Measurements from ENCODE around the gene RFFL. TPM values are rescaled to one million over a fixed set of nuclear protein-coding genes. Genes with fewer than 3 reads are reported as not detected.

RFFL gene
- total RNA-seq, 1 experiment from 2014 or later, result 40.3 TPM

DNA sequence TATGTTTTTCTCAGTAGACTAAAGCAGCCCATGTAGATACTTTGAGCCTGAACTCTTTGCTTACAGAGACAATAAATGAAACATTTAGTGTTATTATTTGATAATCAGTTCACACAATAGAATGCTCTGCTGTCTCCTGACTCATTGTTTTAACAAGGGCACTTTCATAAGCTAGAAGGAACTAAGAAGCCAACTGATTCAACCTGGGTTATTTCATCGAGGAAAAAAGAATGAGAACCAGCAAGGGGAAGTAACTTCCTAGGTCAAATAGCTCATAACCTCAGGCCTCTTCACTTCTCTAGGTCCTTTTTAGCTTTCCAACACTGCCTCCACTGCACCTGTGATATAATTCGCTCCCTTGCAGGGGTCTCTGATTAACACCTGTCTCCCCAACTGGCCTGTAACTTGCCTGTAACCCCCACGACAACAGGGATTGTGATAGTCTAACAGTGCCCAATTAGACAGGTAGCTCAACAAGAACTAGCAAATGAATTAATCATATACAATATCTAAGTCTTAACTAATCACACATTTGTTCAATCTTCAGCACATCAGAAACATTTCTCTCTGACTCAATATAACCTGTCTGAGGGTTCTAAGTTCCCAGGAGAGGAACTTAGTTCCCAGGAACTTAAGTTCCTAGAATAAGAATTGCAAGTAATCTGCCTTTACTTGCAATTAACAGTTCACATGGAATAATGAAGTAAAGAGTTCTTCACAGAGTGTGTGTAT lies 34.8 kb downstream of the RFFL start:
- no peak overlapping the region for H3K27ac ChIP-seq (ENCODE audit: low read depth, low read length)
- TF ChIP-seq EZH2phosphoT487 (IDR thresholded peaks at IDR 0.05; ENCODE audit: borderline replicate concordance), result no peak
- no peak for TF ChIP-seq POLR2A (IDR thresholded peaks at IDR 0.05; ENCODE audit: borderline replicate concordance, extremely low read depth, insufficient read depth, insufficient read length)
- TF ChIP-seq ZBTB33 (IDR thresholded peaks at IDR 0.05; ENCODE audit: extremely low read depth, insufficient replicate concordance, low read length), result no peak
- no peak for TF ChIP-seq SIN3A (IDR thresholded peaks at IDR 0.05; ENCODE audit: low read depth)
- no peak for TF ChIP-seq ELF1 (IDR thresholded peaks at IDR 0.05; ENCODE audit: borderline replicate concordance, low read depth)
- no peak for TF ChIP-seq YY1 (IDR thresholded peaks at IDR 0.05; ENCODE audit: extremely low read depth, insufficient replicate concordance, low read depth, low read length)
- no peak for TF ChIP-seq ZNF274 (IDR thresholded peaks at IDR 0.05; ENCODE audit: low read depth, low read length)
- no peak for TF ChIP-seq SRF (IDR thresholded peaks at IDR 0.05; ENCODE audit: low read depth)
- no peak for TF ChIP-seq CTCF (IDR thresholded peaks at IDR 0.05 in 2 of 3, conservative IDR thresholded peaks at IDR 0.05 in 1 of 3; ENCODE audit: borderline replicate concordance in 1 of 3, insufficient read depth in 1 of 3, low read depth in 2 of 3, low read length in 2 of 3)
- TF ChIP-seq RAD21 (IDR thresholded peaks at IDR 0.05; ENCODE audit: low read depth), result no peak
- no peak for TF ChIP-seq CEBPB (IDR thresholded peaks at IDR 0.05; ENCODE audit: low read depth)
- no peak for TF ChIP-seq POLR2AphosphoS5 (IDR thresholded peaks at IDR 0.05; ENCODE audit: low read depth, low read length)
- TF ChIP-seq, protein P1, sequence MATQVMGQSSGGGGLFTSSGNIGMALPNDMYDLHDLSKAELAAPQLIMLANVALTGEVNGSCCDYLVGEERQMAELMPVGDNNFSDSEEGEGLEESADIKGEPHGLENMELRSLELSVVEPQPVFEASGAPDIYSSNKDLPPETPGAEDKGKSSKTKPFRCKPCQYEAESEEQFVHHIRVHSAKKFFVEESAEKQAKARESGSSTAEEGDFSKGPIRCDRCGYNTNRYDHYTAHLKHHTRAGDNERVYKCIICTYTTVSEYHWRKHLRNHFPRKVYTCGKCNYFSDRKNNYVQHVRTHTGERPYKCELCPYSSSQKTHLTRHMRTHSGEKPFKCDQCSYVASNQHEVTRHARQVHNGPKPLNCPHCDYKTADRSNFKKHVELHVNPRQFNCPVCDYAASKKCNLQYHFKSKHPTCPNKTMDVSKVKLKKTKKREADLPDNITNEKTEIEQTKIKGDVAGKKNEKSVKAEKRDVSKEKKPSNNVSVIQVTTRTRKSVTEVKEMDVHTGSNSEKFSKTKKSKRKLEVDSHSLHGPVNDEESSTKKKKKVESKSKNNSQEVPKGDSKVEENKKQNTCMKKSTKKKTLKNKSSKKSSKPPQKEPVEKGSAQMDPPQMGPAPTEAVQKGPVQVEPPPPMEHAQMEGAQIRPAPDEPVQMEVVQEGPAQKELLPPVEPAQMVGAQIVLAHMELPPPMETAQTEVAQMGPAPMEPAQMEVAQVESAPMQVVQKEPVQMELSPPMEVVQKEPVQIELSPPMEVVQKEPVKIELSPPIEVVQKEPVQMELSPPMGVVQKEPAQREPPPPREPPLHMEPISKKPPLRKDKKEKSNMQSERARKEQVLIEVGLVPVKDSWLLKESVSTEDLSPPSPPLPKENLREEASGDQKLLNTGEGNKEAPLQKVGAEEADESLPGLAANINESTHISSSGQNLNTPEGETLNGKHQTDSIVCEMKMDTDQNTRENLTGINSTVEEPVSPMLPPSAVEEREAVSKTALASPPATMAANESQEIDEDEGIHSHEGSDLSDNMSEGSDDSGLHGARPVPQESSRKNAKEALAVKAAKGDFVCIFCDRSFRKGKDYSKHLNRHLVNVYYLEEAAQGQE (IDR thresholded peaks at IDR 0.05; ENCODE audit: low read depth), result no peak
- no peak for TF ChIP-seq JUND (IDR thresholded peaks at IDR 0.05)
- BruUV-seq (replicated peaks), result no TSS peak
- no peaks in the 10 kb centered on the region for H3K9me3 ChIP-seq (ENCODE audit: control insufficient read depth in 1 of 2, insufficient read depth in 1 of 2, low read depth in 1 of 2, low read length in 2 of 2)
- no peaks in the 10 kb centered on the region for H3K9me2 ChIP-seq (ENCODE audit: insufficient read depth)
- H3K4me3 ChIP-seq (replicated peaks in 1 of 2; ENCODE audit: low read depth in 1 of 2, low read length in 2 of 2), result no peak overlapping the region
- ATAC-seq, result no peak
- ChIA-PET POLR2A (no interaction called here), RAD21 (ENCODE audit: low non-redundant PET in 1 of 2, low total read pairs in 2 of 2, uncharacterized antibody in 2 of 2, unreplicated experiment in 2 of 2) (no interaction called here), CTCF (no interaction called here)
- H3K27me3 ChIP-seq (ENCODE audit: insufficient read depth, low read length), result no peaks in the 10 kb centered on the region
- H4K20me1 ChIP-seq (ENCODE audit: insufficient read depth), result no peaks in the 10 kb centered on the region
- no peaks in the 10 kb centered on the region for H3K36me3 ChIP-seq (ENCODE audit: control insufficient read depth in 1 of 2, insufficient read depth in 2 of 2, low read length in 2 of 2)
- intact Hi-C loops (cut with micrococcal nuclease), result no loop called here
- H3K79me2 ChIP-seq (ENCODE audit: insufficient read depth, low read length), result no peaks in the 10 kb centered on the region
- H3K4me1 ChIP-seq (ENCODE audit: control insufficient read depth in 1 of 2, insufficient read depth in 2 of 2, low read length in 2 of 2), result no peaks in the 10 kb centered on the region
- H2AFZ ChIP-seq (ENCODE audit: low read depth, low read length, poor library complexity, severe bottlenecking), result no peak overlapping the region
- no peak overlapping the region for H3K4me2 ChIP-seq (ENCODE audit: low read length)
- H3K9ac ChIP-seq (ENCODE audit: low read length), result no peak overlapping the region
- DNase-seq (ENCODE audit: low read depth, low spot score), result no peak

All from HCT116 (cell line).